GM12875 (cell line): ENCODE measurements around the gene CDC123.

ENCODE experiments used
- H3K4me3 ChIP-seq: one replicate; pipeline ENCODE4 v1.5.1; 2011; ENCODE audit warnings: low read depth, low read length, control low read depth
- TF ChIP-seq, protein P1 (sequence below): IDR thresholded peaks from 2 replicates; pipeline ENCODE4 v1.5.1; 2011; ENCODE audit warnings: low read depth, mild to moderate bottlenecking, control low read depth, inconsistent platforms, low read length, moderate library complexity, borderline replicate concordance; ENCODE audit not compliant: insufficient read depth

Gene CDC123

DNA sequence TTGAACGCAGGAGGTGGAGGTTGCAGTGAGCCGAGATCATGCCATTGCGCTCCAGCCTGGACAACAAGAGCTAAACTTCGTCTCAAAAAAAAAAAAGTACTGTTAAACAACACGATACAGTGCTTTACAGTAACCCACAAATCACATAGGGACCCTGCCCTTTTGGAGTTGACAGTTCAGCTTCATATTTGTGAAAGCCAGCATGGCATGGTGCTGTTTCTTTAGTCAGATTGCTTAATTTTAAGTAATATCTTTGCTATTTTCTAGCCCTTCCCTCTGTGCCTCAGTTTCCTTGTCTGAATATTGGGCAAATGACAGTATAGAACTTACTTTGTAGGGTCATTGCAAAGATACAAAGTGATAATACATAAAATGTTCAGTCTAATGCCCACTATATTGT, 4.9 kb downstream of the CDC123 start:
- H3K4me3 ChIP-seq = no peak overlapping the region
- TF ChIP-seq, protein P1, sequence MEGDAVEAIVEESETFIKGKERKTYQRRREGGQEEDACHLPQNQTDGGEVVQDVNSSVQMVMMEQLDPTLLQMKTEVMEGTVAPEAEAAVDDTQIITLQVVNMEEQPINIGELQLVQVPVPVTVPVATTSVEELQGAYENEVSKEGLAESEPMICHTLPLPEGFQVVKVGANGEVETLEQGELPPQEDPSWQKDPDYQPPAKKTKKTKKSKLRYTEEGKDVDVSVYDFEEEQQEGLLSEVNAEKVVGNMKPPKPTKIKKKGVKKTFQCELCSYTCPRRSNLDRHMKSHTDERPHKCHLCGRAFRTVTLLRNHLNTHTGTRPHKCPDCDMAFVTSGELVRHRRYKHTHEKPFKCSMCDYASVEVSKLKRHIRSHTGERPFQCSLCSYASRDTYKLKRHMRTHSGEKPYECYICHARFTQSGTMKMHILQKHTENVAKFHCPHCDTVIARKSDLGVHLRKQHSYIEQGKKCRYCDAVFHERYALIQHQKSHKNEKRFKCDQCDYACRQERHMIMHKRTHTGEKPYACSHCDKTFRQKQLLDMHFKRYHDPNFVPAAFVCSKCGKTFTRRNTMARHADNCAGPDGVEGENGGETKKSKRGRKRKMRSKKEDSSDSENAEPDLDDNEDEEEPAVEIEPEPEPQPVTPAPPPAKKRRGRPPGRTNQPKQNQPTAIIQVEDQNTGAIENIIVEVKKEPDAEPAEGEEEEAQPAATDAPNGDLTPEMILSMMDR = no peak

DNA sequence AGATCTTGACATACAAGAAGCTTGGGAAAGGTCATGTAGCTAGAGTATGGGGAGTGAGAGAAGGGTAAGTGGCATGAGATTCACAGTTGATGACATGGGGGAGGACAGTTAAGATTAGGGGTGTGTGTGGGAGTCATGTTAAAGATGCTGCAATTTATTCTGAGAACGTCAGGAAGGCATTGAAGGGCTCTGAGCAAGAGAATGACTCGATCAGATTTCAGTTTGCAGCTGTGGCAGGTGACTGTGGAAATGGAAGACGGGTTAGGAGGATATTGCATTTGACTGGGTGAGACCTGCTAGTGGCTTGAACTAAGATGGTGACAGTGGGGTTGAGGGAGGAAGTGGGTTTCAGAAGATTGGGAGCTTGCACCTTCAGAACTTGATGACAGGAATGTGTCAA, 5.6 kb downstream of the CDC123 start:
- no peak overlapping the region for H3K4me3 ChIP-seq
- TF ChIP-seq, protein P1 = no peak

DNA sequence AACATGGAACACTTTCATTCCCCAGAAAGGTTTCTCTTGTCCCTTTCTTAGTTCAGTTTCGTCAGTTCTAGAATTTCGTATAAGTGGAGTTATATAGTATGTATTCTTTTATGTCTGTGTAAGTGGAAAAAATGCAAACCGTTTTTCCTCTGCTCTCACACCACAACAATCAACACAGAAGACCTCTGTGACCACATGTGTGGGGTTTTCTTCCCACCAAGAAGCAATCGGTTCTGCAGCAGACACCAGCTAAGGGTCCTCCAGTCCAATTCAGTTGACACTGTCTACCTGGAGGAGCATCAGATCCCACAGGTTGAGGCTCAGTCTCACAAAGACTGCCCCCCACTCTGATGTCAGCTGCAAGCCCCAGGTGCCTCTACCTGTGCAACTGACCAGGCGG, 6.2 kb downstream of the CDC123 start:
- no peak overlapping the region for H3K4me3 ChIP-seq
- TF ChIP-seq, protein P1 = no peak

DNA sequence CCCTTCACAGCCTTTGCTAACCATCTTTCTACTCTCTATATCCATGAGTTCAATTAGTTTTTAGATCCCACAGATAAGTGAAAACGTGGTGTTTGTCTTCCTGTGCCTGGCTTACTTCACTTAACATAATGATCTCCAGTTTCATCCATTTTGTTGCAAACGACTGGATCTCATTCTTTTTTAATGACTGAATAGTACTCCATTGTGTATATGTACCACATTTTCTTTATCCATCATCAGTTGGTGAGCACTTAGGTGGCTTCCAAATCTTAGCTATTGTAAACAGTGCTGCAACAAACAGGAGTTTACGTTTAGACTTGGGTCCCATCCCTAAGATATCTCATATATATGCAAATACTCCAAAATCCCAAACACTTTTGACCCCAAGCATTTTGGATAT, 9.1 kb downstream of the CDC123 start:
- TF ChIP-seq, protein P1 = no peak
- H3K4me3 ChIP-seq = no peak overlapping the region

DNA sequence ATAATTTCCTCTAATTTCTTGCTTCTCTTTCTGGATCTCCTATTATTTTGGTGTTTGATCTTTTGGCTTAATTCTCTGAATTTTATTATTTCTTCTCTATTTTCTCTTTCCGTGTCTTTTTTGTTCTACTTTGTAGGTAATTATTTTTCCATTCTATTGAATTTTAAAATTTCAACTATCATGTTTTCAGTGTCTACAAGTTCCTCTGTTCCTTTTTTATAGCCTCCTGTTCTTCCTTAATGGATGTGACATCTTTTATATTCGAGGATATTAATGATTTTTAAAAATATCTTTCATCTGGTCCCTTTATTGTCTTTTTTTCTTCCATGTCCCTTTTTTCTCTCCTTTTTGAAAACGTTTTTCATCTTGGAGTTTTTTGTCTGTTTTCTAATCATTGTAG, 11.1 kb downstream of the CDC123 start:
- TF ChIP-seq, protein P1 = no peak
- H3K4me3 ChIP-seq = no peak overlapping the region

DNA sequence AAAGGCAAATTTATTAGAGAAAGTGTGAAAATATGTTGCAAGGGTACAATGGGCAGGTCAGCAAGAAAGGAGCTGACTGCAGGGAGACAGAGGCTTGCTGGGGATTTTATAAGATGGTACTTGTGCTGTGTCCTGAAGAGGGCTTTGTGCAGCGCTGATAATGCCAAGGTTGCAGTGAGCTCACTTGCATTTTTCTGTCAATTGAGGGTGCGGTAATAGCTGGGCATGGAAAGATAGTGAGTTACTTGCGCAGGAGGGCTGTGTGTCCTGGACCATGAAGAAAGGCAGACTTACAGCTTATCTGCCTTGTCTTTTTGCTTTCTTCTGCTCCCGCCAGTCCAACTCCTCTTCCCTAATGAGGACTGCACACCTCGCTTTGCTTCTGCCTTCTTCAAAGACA, 12.5 kb downstream of the CDC123 start:
- H3K4me3 ChIP-seq = no peak overlapping the region
- TF ChIP-seq, protein P1 = no peak

DNA sequence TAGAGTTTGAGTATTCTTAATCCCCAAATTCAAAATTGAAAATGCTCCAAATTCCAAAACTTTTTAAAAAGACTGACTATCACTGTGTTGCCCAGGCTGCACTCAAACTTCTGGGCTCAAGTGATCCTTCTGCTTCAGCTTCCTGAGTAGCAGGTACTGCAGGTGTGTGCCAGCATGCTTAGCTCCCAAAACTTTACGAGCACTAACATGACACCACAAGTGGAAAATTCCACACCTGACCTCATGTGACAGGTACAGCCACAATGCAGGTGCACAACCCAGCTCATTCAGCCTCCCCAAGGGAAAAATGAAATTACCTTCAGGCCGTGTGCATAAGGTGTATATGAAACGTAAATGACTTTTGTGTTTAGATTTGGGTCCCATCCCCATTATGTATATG, 16.5 kb downstream of the CDC123 start:
- TF ChIP-seq, protein P1 = no peak
- no peak overlapping the region for H3K4me3 ChIP-seq
